Measurements from ENCODE around the gene INPP5D. TPM values are rescaled to one million over a fixed set of nuclear protein-coding genes. Genes with fewer than 3 reads are reported as not detected.

The INPP5D gene
- total and polyA plus RNA-seq, 4 donors = 2.9 to 18.8 (median 6.6) TPM

- TF ChIP-seq ZBTB33 (IDR thresholded peaks at IDR 0.05) (no peak), FOXA1 (IDR thresholded peaks at IDR 0.05) (no peak), EGR1 (IDR thresholded peaks at IDR 0.05; ENCODE audit: low read depth in 2 of 2) (no peak), JUND (IDR thresholded peaks at IDR 0.05) (no peak), GABPA (IDR thresholded peaks at IDR 0.05 in 1 of 2, conservative IDR thresholded peaks at IDR 0.05 in 1 of 2) (no peak), RAD21 (IDR thresholded peaks at IDR 0.05) (peak in 1 of 2 donors; percentile 23), RXRA (IDR thresholded peaks at IDR 0.05) (peak; percentile 41 to 67), HNF4G (IDR thresholded peaks at IDR 0.05) (no peak), ATF3 (IDR thresholded peaks at IDR 0.05) (no peak), SP1 (IDR thresholded peaks at IDR 0.05) (peak; percentile 59)
Measured at GRCh38 chr2:233183869-233184418, 123.8 kb downstream of the INPP5D start (continued).

GRCh38 chr2:233184669-233185068 is 124.5 kb downstream of the INPP5D start:
- Histone ChIP-seq H3K27me3 (ENCODE audit: control insufficient read depth in 4 of 4, insufficient read depth in 4 of 4, low read length in 3 of 4) (no peaks in the 10 kb centered on the region), H3K36me3 (ENCODE audit: control insufficient read depth in 4 of 4, insufficient read depth in 3 of 4, low read depth in 1 of 4, low read length in 3 of 4) (peaks cover 0 to 3% (median 0%) of the 10 kb centered on the region in 4 donors), H3K4me3 (ENCODE audit: low read depth in 1 of 3, low read length in 3 of 3) (no peak overlapping the region), H3K27ac (ENCODE audit: low read depth in 1 of 2, low read length in 2 of 2) (no peak overlapping the region), H3K9me3 (ENCODE audit: control insufficient read depth in 4 of 4, low read length in 3 of 4) (no peaks in the 10 kb centered on the region), H3K9ac (ENCODE audit: low read depth in 1 of 2, low read length in 2 of 2) (no peak overlapping the region), H3K4me1 (ENCODE audit: control insufficient read depth in 4 of 4, insufficient read depth in 4 of 4, low read length in 3 of 4) (peaks cover 5 to 15% (median 12%) of the 10 kb centered on the region in 4 donors)
- no peak for TF ChIP-seq TAF1 (conservative IDR thresholded peaks at IDR 0.05)
- no peak for TF ChIP-seq FOXA1 (IDR thresholded peaks at IDR 0.05)
- no peak for TF ChIP-seq GABPA (IDR thresholded peaks at IDR 0.05 in 1 of 2, conservative IDR thresholded peaks at IDR 0.05 in 1 of 2)
- no peak for TF ChIP-seq EGR1 (IDR thresholded peaks at IDR 0.05; ENCODE audit: low read depth in 2 of 2)
- no peak for TF ChIP-seq SP1 (IDR thresholded peaks at IDR 0.05)
- TF ChIP-seq ZBTB33 (IDR thresholded peaks at IDR 0.05) = no peak
- TF ChIP-seq RAD21 (IDR thresholded peaks at IDR 0.05) = no peak
- TF ChIP-seq REST (IDR thresholded peaks at IDR 0.05) = no peak
- no peak for TF ChIP-seq HNF4A (conservative IDR thresholded peaks at IDR 0.05)
- TF ChIP-seq ATF3 (IDR thresholded peaks at IDR 0.05) = no peak
- TF ChIP-seq NR2F2 (IDR thresholded peaks at IDR 0.05) = no peak
- no peak for TF ChIP-seq HNF4G (IDR thresholded peaks at IDR 0.05)
- TF ChIP-seq MAX (IDR thresholded peaks at IDR 0.05) = no peak
- no peak for TF ChIP-seq RXRA (IDR thresholded peaks at IDR 0.05)
- TF ChIP-seq YY1 (IDR thresholded peaks at IDR 0.05) = no peak
- WGBS = 86% methylated on average over 8 of the region's 8 CpGs
- no peak for DNase-seq (ENCODE audit: low spot score)

All from liver (tissue), 9 donors.